Caco-2 (cell line): ENCODE measurements around the gene CLIP2. TPM values are rescaled to one million over a fixed set of nuclear protein-coding genes. Genes with fewer than 3 reads are reported as not detected.

Experiments used
- BruUV-seq: library from RNA; stranded (reverse); fragments of 400-500 nt; replicated peaks from 2 replicates; lab custom pipeline; 2021; lab: Mats Ljungman, UMichigan
- CTCF ChIA-PET: fragments of 300-600 bp; sonication (Branson Sonifier 250); formaldehyde crosslinking; loops from one replicate; lab custom pipeline; 2022; ENCODE audit warnings: antibody characterized with exemption; lab: Charles Lee
- POLR2A ChIA-PET: fragments of 300-600 bp; sonication (Branson Sonifier 250); formaldehyde crosslinking; loops from one replicate; lab custom pipeline; 2022; ENCODE audit warnings: antibody characterized with exemption; lab: Charles Lee
- DNase-seq, 2 experiments: peaks; one replicate each; pipeline versions ENCODE4 v3.0.0 to v3.0.0-alpha.2; 2020 to 2022
- H3K27me3 ChIP-seq: replicated peaks from 2 replicates; pipeline ENCODE4 v1.6.0; 2011; ENCODE audit warnings: low read length; ENCODE audit not compliant: control insufficient read depth, insufficient read depth
- H3K36me3 ChIP-seq: 2 replicates; pipeline ENCODE4 v1.5.1; 2011; ENCODE audit warnings: low read length; ENCODE audit not compliant: control insufficient read depth, insufficient read depth
- H3K4me1 ChIP-seq: fragments of 250-450 bp; sonication (Bioruptor Pico); 2 replicates; pipeline ENCODE4 v1.5.1; 2020; ENCODE audit warnings: mild to moderate bottlenecking
- H3K4me3 ChIP-seq: 2 replicates; pipeline ENCODE4 v1.5.1; 2011; ENCODE audit warnings: low read depth, mild to moderate bottlenecking, control low read depth, low read length
- H3K9me3 ChIP-seq: fragments of 250-450 bp; sonication (Bioruptor Pico); 2 replicates; pipeline ENCODE4 v1.5.1; 2020; ENCODE audit warnings: mild to moderate bottlenecking, moderate library complexity
- H3K27ac Mint-ChIP-seq: one replicate; pipeline ENCODE4 v1.8.0; 2022; ENCODE audit warnings: mixed read lengths; ENCODE audit not compliant: unreplicated experiment
- H3K27me3 Mint-ChIP-seq: one replicate; pipeline ENCODE4 v1.8.0; 2022; ENCODE audit warnings: mixed read lengths; ENCODE audit not compliant: insufficient read depth, unreplicated experiment
- H3K36me3 Mint-ChIP-seq: one replicate; pipeline ENCODE4 v1.8.0; 2022; ENCODE audit warnings: mild to moderate bottlenecking, mixed read lengths; ENCODE audit not compliant: insufficient read depth, unreplicated experiment
- H3K4me1 Mint-ChIP-seq: one replicate; pipeline ENCODE4 v1.8.0; 2022; ENCODE audit warnings: low read depth, mixed read lengths; ENCODE audit not compliant: unreplicated experiment
- H3K4me3 Mint-ChIP-seq: one replicate; pipeline ENCODE4 v1.8.0; 2022; ENCODE audit warnings: mild to moderate bottlenecking, moderate library complexity, mixed read lengths; ENCODE audit not compliant: unreplicated experiment
- H3K9me3 Mint-ChIP-seq: one replicate; pipeline ENCODE4 v1.8.0; 2022; ENCODE audit warnings: mixed read lengths; ENCODE audit not compliant: unreplicated experiment
- CTCF ChIP-seq, 2 experiments: fragments of 200-600 bp in 1 of 2; IDR thresholded peaks; 1 replicate in 1 of 2; 2 replicates in 1 of 2; pipeline versions ENCODE4 v1.5.1 to v1.8.0; 2011 to 2022; ENCODE audit warnings: antibody characterized with exemption in 1 of 2, control low read depth in 1 of 2, inconsistent platforms in 1 of 2, low read depth in 1 of 2, low read length in 1 of 2, mild to moderate bottlenecking in 1 of 2, moderate library complexity in 1 of 2; ENCODE audit not compliant: insufficient read depth in 1 of 2, severe bottlenecking in 1 of 2, unreplicated experiment in 1 of 2
- intact Hi-C: fragments of 100-400 bp; cut with micrococcal nuclease; formaldehyde crosslinking; loops from one replicate; pipeline ENCODE4 v1.10.0; 2022; ENCODE audit not compliant: unreplicated experiment
- total RNA-seq: library from RNA; stranded (reverse); gene quantifications from 2 replicates; pipeline ENCODE4 v1.2.3, GENCODE V29; 2022

The CLIP2 gene
- total RNA-seq, 1 experiment from 2014 or later: 19.5 TPM

- no peak for DNase-seq
- Mint-ChIP-seq H3K9me3 (no peaks in the 10 kb centered on the region), H3K27ac (no peak overlapping the region), H3K4me3 (no peak overlapping the region), H3K27me3 (no peaks in the 10 kb centered on the region), H3K36me3 (peaks cover 18% of the 10 kb centered on the region), H3K4me1 (no peaks in the 10 kb centered on the region)
- Histone ChIP-seq H3K4me1 (no peaks in the 10 kb centered on the region), H3K27me3 (no peaks in the 10 kb centered on the region), H3K36me3 (no peaks in the 10 kb centered on the region), H3K9me3 (no peaks in the 10 kb centered on the region), H3K4me3 (no peak overlapping the region)
- no peak for TF ChIP-seq CTCF (IDR thresholded peaks at IDR 0.05; ENCODE audit: insufficient read depth in 1 of 2, low read depth in 1 of 2, low read length in 1 of 2, severe bottlenecking in 1 of 2, unreplicated experiment in 1 of 2)
- no TSS peak for BruUV-seq
- ChIA-PET CTCF (no interaction called here), POLR2A (no interaction called here)
- intact Hi-C loops: no loop called here
Measured at GRCh38 chr7:74324531-74325209, 35.5 kb downstream of the CLIP2 start.

GRCh38 chr7:74325210-74325565, 36.0 kb downstream of the CLIP2 start:
- no peak for DNase-seq
- POLR2A ChIA-PET: no interaction called here
- H3K4me3 Mint-ChIP-seq: no peak overlapping the region
- H3K36me3 Mint-ChIP-seq: peaks cover 17% of the 10 kb centered on the region
- Histone ChIP-seq H3K4me3 (no peak overlapping the region), H3K27me3 (no peaks in the 10 kb centered on the region), H3K4me1 (no peaks in the 10 kb centered on the region), H3K9me3 (no peaks in the 10 kb centered on the region), H3K36me3 (no peaks in the 10 kb centered on the region)
- H3K27ac Mint-ChIP-seq: no peak overlapping the region
- H3K4me1 Mint-ChIP-seq: no peaks in the 10 kb centered on the region
- TF ChIP-seq CTCF (IDR thresholded peaks at IDR 0.05; ENCODE audit: insufficient read depth in 1 of 2, low read depth in 1 of 2, low read length in 1 of 2, severe bottlenecking in 1 of 2, unreplicated experiment in 1 of 2): no peak
- no peaks in the 10 kb centered on the region for H3K27me3 Mint-ChIP-seq
- CTCF ChIA-PET: no interaction called here
- no TSS peak for BruUV-seq
- no peaks in the 10 kb centered on the region for H3K9me3 Mint-ChIP-seq
- intact Hi-C loops: no loop called here

- intact Hi-C loops: no loop called here
- Histone ChIP-seq H3K27me3 (no peaks in the 10 kb centered on the region), H3K4me3 (no peak overlapping the region), H3K9me3 (no peaks in the 10 kb centered on the region), H3K36me3 (no peaks in the 10 kb centered on the region), H3K4me1 (no peaks in the 10 kb centered on the region)
- no peak overlapping the region for H3K4me3 Mint-ChIP-seq
- H3K27me3 Mint-ChIP-seq: no peaks in the 10 kb centered on the region
- TF ChIP-seq CTCF (IDR thresholded peaks at IDR 0.05; ENCODE audit: insufficient read depth in 1 of 2, low read depth in 1 of 2, low read length in 1 of 2, severe bottlenecking in 1 of 2, unreplicated experiment in 1 of 2): no peak
- H3K9me3 Mint-ChIP-seq: no peaks in the 10 kb centered on the region
- ChIA-PET POLR2A (no interaction called here), CTCF (no interaction called here)
- DNase-seq: no peak
- BruUV-seq: no TSS peak
- H3K4me1 Mint-ChIP-seq: no peaks in the 10 kb centered on the region
- H3K27ac Mint-ChIP-seq: no peak overlapping the region
- peaks cover 15% of the 10 kb centered on the region for H3K36me3 Mint-ChIP-seq
Measured at GRCh38 chr7:74329225-74329624, 40.0 kb downstream of the CLIP2 start.
